Measurements from ENCODE around the gene TXNRD2. TPM values are rescaled to one million over a fixed set of nuclear protein-coding genes. Genes with fewer than 3 reads are reported as not detected.

Gene TXNRD2
- total RNA-seq, 1 experiment from 2014 or later, result 22.9 TPM

- H3K9me3 ChIP-seq (ENCODE audit: control insufficient read depth, low read depth, low read length), result no peaks in the 10 kb centered on the region
Measured at GRCh38 chr22:19831016-19831415, 110.6 kb downstream of the TXNRD2 start.

More at GRCh38 chr22:19831016-19831415, 110.6 kb downstream of the TXNRD2 start:
- H3K27me3 Mint-ChIP-seq (ENCODE audit: low read depth), result no peaks in the 10 kb centered on the region; the same call in 1 of the 2 replicates
- Histone ChIP-seq H4K20me1 (ENCODE audit: control insufficient read depth, insufficient read depth, insufficient read length) (no peaks in the 10 kb centered on the region), H3K79me2 (ENCODE audit: insufficient read depth, low read length) (no peaks in the 10 kb centered on the region), H3K4me1 (ENCODE audit: insufficient read depth, low read length) (no peaks in the 10 kb centered on the region), H3K23me2 (ENCODE audit: insufficient read length, low read depth, low read length, poor library complexity, severe bottlenecking) (no peaks in the 10 kb centered on the region), H3K56ac (ENCODE audit: insufficient read length, low read depth, low read length) (no peak overlapping the region), H3K27me3 (ENCODE audit: insufficient read depth, low read length) (no peaks in the 10 kb centered on the region), H2BK120ac (ENCODE audit: low read depth, low read length, poor library complexity, severe bottlenecking) (no peak overlapping the region), H2BK5ac (ENCODE audit: insufficient read length, low read length) (no peak overlapping the region), H2BK20ac (ENCODE audit: low read depth, low read length, poor library complexity, severe bottlenecking) (no peak overlapping the region), H2BK15ac (ENCODE audit: low read depth, low read length) (no peak overlapping the region), H4K8ac (replicated peaks; ENCODE audit: insufficient read length, low read depth, low read length) (no peak overlapping the region), H3K4ac (ENCODE audit: low read depth, low read length) (no peak overlapping the region), H3K9ac (ENCODE audit: extremely low read depth, insufficient read length, low read length) (no peak overlapping the region), H3K14ac (ENCODE audit: insufficient read depth, low read length) (no peak overlapping the region), H3K23ac (ENCODE audit: insufficient read length, low read depth, low read length) (no peak overlapping the region), H4K5ac (ENCODE audit: insufficient read length, low read depth, low read length) (no peak overlapping the region), H3K79me1 (ENCODE audit: insufficient read depth, low read depth, low read length, poor library complexity, severe bottlenecking) (no peaks in the 10 kb centered on the region), H3T11ph (ENCODE audit: low read length) (no peak overlapping the region), H2AK5ac (ENCODE audit: insufficient read length, low read length) (no peak overlapping the region), H2BK12ac (ENCODE audit: insufficient read length, low read depth, low read length) (no peak overlapping the region), H2AFZ (ENCODE audit: low read length) (no peak overlapping the region), H3K27ac (ENCODE audit: insufficient read length, low read depth, low read length) (no peak overlapping the region), H3K4me2 (ENCODE audit: insufficient read depth, insufficient read length, low read length) (no peak overlapping the region), H3K18ac (ENCODE audit: insufficient read length, low read depth, low read length) (no peak overlapping the region), H4K91ac (ENCODE audit: insufficient read length, low read depth, low read length) (no peak overlapping the region)
- peaks cover 0 to 6% (median 5%) of the 10 kb centered on the region in 3 experiments; a peak in 4 of 7 replicates for H3K36me3 Mint-ChIP-seq (ENCODE audit: insufficient read depth in 1 of 3, low read depth in 3 of 3)
- TF ChIP-seq CTCF (conservative IDR thresholded peaks at IDR 0.05), result no peak
- WGBS (ENCODE audit: extremely low coverage, insufficient read length, low lambda C conversion rate), result no CpG with 5 or more reads among the region's 6 CpGs
- no peaks in the 10 kb centered on the region for H3K4me1 Mint-ChIP-seq
- no peak for DNase-seq
- peaks cover 0 to 3% of the 10 kb centered on the region in 2 experiments; a peak in 3 of 5 replicates for H3K9me3 Mint-ChIP-seq
- no peak overlapping the region for H3K4me3 Mint-ChIP-seq
- no peak overlapping the region for H3K27ac Mint-ChIP-seq
